Liver (tissue), 9 donors: ENCODE results near the gene FBXO4. TPM values are rescaled to one million over a fixed set of nuclear protein-coding genes. Genes with fewer than 3 reads are reported as not detected.

Experiments
- DNase-seq: peaks from one replicate; pipeline ENCODE4 v3.0.0-alpha.2; 2017; ENCODE audit warnings: low spot score
- H3K27ac ChIP-seq, 2 donors: one replicate each; pipeline ENCODE4 v1.7.0; 2013; ENCODE audit warnings: inconsistent platforms in 2 of 2, low read length in 2 of 2, control low read depth in 1 of 2, low read depth in 1 of 2, mild to moderate bottlenecking in 1 of 2
- H3K27me3 ChIP-seq, 4 donors: one replicate each; pipeline versions ENCODE4 v1.6.1 to v1.7.0; 2013; ENCODE audit warnings: low read length in 3 of 4, inconsistent platforms in 1 of 4, mild to moderate bottlenecking in 1 of 4, moderate library complexity in 1 of 4; ENCODE audit not compliant: control insufficient read depth in 4 of 4, insufficient read depth in 4 of 4
- H3K36me3 ChIP-seq, 4 donors: one replicate each; pipeline versions ENCODE4 v1.6.1 to v1.7.0; 2013; ENCODE audit warnings: low read length in 3 of 4, mild to moderate bottlenecking in 3 of 4, low read depth in 1 of 4, moderate library complexity in 1 of 4; ENCODE audit not compliant: control insufficient read depth in 4 of 4, insufficient read depth in 3 of 4
- H3K4me1 ChIP-seq, 4 donors: one replicate each; pipeline versions ENCODE4 v1.6.1 to v1.7.0; 2013; ENCODE audit warnings: low read length in 3 of 4, mild to moderate bottlenecking in 3 of 4, moderate library complexity in 1 of 4; ENCODE audit not compliant: control insufficient read depth in 4 of 4, insufficient read depth in 4 of 4
- H3K4me3 ChIP-seq, 3 donors: one replicate each; pipeline versions ENCODE4 v1.6.1 to v1.7.0; 2013; ENCODE audit warnings: low read length in 3 of 3, control low read depth in 1 of 3, low read depth in 1 of 3, mild to moderate bottlenecking in 1 of 3
- H3K9ac ChIP-seq, 2 donors: one replicate each; pipeline ENCODE4 v1.7.0; 2013; ENCODE audit warnings: low read length in 2 of 2, mild to moderate bottlenecking in 2 of 2, moderate library complexity in 2 of 2, control low read depth in 1 of 2, low read depth in 1 of 2
- H3K9me3 ChIP-seq, 4 donors: one replicate each; pipeline versions ENCODE4 v1.6.1 to v1.7.0; 2013; ENCODE audit warnings: low read length in 3 of 4; ENCODE audit not compliant: control insufficient read depth in 4 of 4
- ATF3 ChIP-seq: IDR thresholded peaks from 2 replicates; pipeline ENCODE4 v1.6.1; 2016; ENCODE audit warnings: antibody characterized with exemption
- CTCF ChIP-seq: fragments of 150-350 bp; IDR thresholded peaks from 2 replicates; pipeline ENCODE4 v1.5.1; 2017; ENCODE audit warnings: improper control_type of control experiment, low read depth, low read length; ENCODE audit not compliant: missing input control
- EGR1 ChIP-seq, 2 donors: IDR thresholded peaks; 2 replicates each; pipeline ENCODE4 v1.6.1; 2016 to 2018; ENCODE audit warnings: antibody characterized with exemption in 2 of 2, low read depth in 2 of 2
- FOXA2 ChIP-seq: IDR thresholded peaks from 2 replicates; pipeline ENCODE4 v1.6.1; 2016; ENCODE audit warnings: antibody characterized with exemption
- GABPA ChIP-seq, 2 donors: IDR thresholded peaks in 1 of 2; conservative IDR thresholded peaks in 1 of 2; 2 replicates each; pipeline ENCODE4 v1.6.1; 2016; ENCODE audit warnings: antibody characterized with exemption in 2 of 2, mild to moderate bottlenecking in 1 of 2, moderate library complexity in 1 of 2
- HNF4G ChIP-seq: IDR thresholded peaks from 2 replicates; pipeline ENCODE4 v1.6.1; 2016; ENCODE audit warnings: antibody characterized with exemption
- MAX ChIP-seq: IDR thresholded peaks from 2 replicates; pipeline ENCODE4 v1.6.1; 2016; ENCODE audit warnings: antibody characterized with exemption
- NR2F2 ChIP-seq: IDR thresholded peaks from 2 replicates; pipeline ENCODE4 v1.6.1; 2016; ENCODE audit warnings: antibody characterized with exemption
- RAD21 ChIP-seq, 2 donors: IDR thresholded peaks; 2 replicates each; pipeline ENCODE4 v1.6.1; 2016; ENCODE audit warnings: antibody characterized with exemption in 2 of 2, mild to moderate bottlenecking in 2 of 2
- REST ChIP-seq: IDR thresholded peaks from 2 replicates; pipeline ENCODE4 v1.6.1; 2016; ENCODE audit warnings: antibody characterized with exemption, mild to moderate bottlenecking
- SP1 ChIP-seq: IDR thresholded peaks from 2 replicates; pipeline ENCODE4 v1.6.1; 2018; ENCODE audit warnings: antibody characterized with exemption, mild to moderate bottlenecking
- TAF1 ChIP-seq: conservative IDR thresholded peaks from 2 replicates; pipeline ENCODE4 v1.6.1; 2016; ENCODE audit warnings: antibody characterized with exemption, mild to moderate bottlenecking
- YY1 ChIP-seq: IDR thresholded peaks from 2 replicates; pipeline ENCODE4 v1.6.1; 2016; ENCODE audit warnings: antibody characterized with exemption, mild to moderate bottlenecking
- ZBTB33 ChIP-seq: IDR thresholded peaks from 2 replicates; pipeline ENCODE4 v1.6.1; 2016; ENCODE audit warnings: antibody characterized with exemption
- WGBS: extraction: QIAGEN DNeasy Blood & Tissue Kit; methylation state at CpG from one replicate; pipeline ENCODE4 v1.1.7; 2013; 5-methylcytosine and 5-hydroxymethylcytosine counted together
- polyA plus RNA-seq, 2 donors: library from polyadenylated mRNA; stranded (reverse) in 1 of 2; unstranded in 1 of 2; fragments of 200-250 nt in 1 of 2; fragments of >200 nt in 1 of 2; fragmentation: Nextera tagmentation in 1 of 2; extraction: Ambion mirVana in 1 of 2; gene quantifications; one replicate each; pipeline versions ENCODE4 v1.2.1 to v1.2.3, GENCODE V29; 2013 to 2015
- total RNA-seq, 2 donors: library from RNA; depleted of rRNA; stranded (reverse); fragments of >200 nt; gene quantifications; one replicate each; pipeline ENCODE4 v1.2.3, GENCODE V29; 2014
- donor health status: healthy.
- donor health status: healthy.
- donor health status: healthy.
- donor health status: healthy.
- donor health status: healthy.

Gene FBXO4
- total and polyA plus RNA-seq, 4 donors = 5.6 to 8.8 (median 7.2) TPM

- no peak for DNase-seq
- TF ChIP-seq YY1 (no peak), RAD21 (IDR thresholded peaks at IDR 0.05) (no peak), EGR1 (IDR thresholded peaks at IDR 0.05; ENCODE audit: low read depth in 2 of 2) (no peak), NR2F2 (no peak), MAX (no peak), SP1 (no peak), ATF3 (no peak), HNF4G (no peak)
- 98% methylated on average over 1 of the region's 1 CpG for WGBS
Measured at GRCh38 chr5:41956943-41957342, 31.9 kb downstream of the FBXO4 start.

GRCh38 chr5:41960481-41960880, 35.4 kb downstream of the FBXO4 start:
- no peaks in the 10 kb centered on the region for H3K27me3 ChIP-seq
- H3K27ac ChIP-seq = no peak overlapping the region
- H3K9me3 ChIP-seq = peaks cover 0 to 6% (median 4%) of the 10 kb centered on the region in 4 donors
- TF ChIP-seq YY1 = no peak
- TF ChIP-seq EGR1 (IDR thresholded peaks at IDR 0.05; ENCODE audit: low read depth in 2 of 2) = no peak
- TF ChIP-seq ATF3 = no peak
- no peak for TF ChIP-seq SP1
- TF ChIP-seq ZBTB33 = no peak
- TF ChIP-seq FOXA2 = no peak
- no peak for TF ChIP-seq NR2F2
- no peak for TF ChIP-seq TAF1
- no peak for TF ChIP-seq GABPA (IDR thresholded peaks at IDR 0.05 in 1 of 2, conservative IDR thresholded peaks at IDR 0.05 in 1 of 2)
- no peak overlapping the region for H3K4me3 ChIP-seq
- no peaks in the 10 kb centered on the region for H3K4me1 ChIP-seq
- H3K9ac ChIP-seq = no peak overlapping the region
- DNase-seq = no peak
- H3K36me3 ChIP-seq = no peaks in the 10 kb centered on the region

More at GRCh38 chr5:41956943-41957342, 31.9 kb downstream of the FBXO4 start:
- Histone ChIP-seq H3K4me1 (no peaks in the 10 kb centered on the region), H3K9me3 (peaks cover 0 to 6% (median 4%) of the 10 kb centered on the region in 4 donors), H3K9ac (no peak overlapping the region), H3K4me3 (no peak overlapping the region), H3K27me3 (no peaks in the 10 kb centered on the region), H3K36me3 (no peaks in the 10 kb centered on the region), H3K27ac (no peak overlapping the region)

- 86% methylated on average over 1 of the region's 1 CpG for WGBS
- Histone ChIP-seq H3K4me1 (no peaks in the 10 kb centered on the region), H3K9ac (no peak overlapping the region), H3K36me3 (no peaks in the 10 kb centered on the region), H3K4me3 (no peak overlapping the region), H3K27me3 (no peaks in the 10 kb centered on the region), H3K27ac (no peak overlapping the region), H3K9me3 (peaks cover 0 to 6% (median 3%) of the 10 kb centered on the region in 4 donors)
- DNase-seq = no peak
- TF ChIP-seq MAX (no peak), ZBTB33 (no peak), REST (no peak), TAF1 (no peak), ATF3 (no peak), CTCF (no peak), YY1 (no peak), HNF4G (no peak), SP1 (no peak), NR2F2 (no peak), GABPA (IDR thresholded peaks at IDR 0.05 in 1 of 2, conservative IDR thresholded peaks at IDR 0.05 in 1 of 2) (no peak), EGR1 (IDR thresholded peaks at IDR 0.05; ENCODE audit: low read depth in 2 of 2) (no peak), FOXA2 (no peak)
Measured at GRCh38 chr5:41961736-41962135, 36.7 kb downstream of the FBXO4 start.
